Transverse colon (tissue), 4 donors: ENCODE results near the gene MRPL2. TPM values are rescaled to one million over a fixed set of nuclear protein-coding genes. Genes with fewer than 3 reads are reported as not detected.

ENCODE experiments used
- DNase-seq: peaks from one replicate; pipeline ENCODE4 v3.0.0-alpha.2; 2019
- H3K27ac ChIP-seq, 4 donors: fragments of 200-600 bp; sonication (generic); 2 replicates each; pipeline ENCODE4 v1.5.1; 2016 to 2018; ENCODE audit warnings: inconsistent platforms in 4 of 4
- H3K27me3 ChIP-seq: fragments of 200-600 bp; sonication (generic); 2 replicates; pipeline ENCODE4 v1.5.1; 2017; ENCODE audit warnings: inconsistent platforms
- H3K36me3 ChIP-seq, 4 donors: fragments of 200-600 bp; sonication (generic); 2 replicates each; pipeline ENCODE4 v1.5.1; 2017 to 2019; ENCODE audit warnings: inconsistent platforms in 4 of 4
- H3K4me1 ChIP-seq, 4 donors: fragments of 200-600 bp; sonication (generic); 2 replicates each; pipeline ENCODE4 v1.5.1; 2017 to 2020; ENCODE audit warnings: inconsistent platforms in 4 of 4
- H3K4me3 ChIP-seq, 4 donors: fragments of 200-600 bp; sonication (generic); 1 replicate in 1 of 4; 2 replicates in 3 of 4; pipeline versions ENCODE4 v1.5.1 to v1.6.1; 2017 to 2019; ENCODE audit warnings: inconsistent platforms in 4 of 4
- H3K9me3 ChIP-seq, 2 donors: fragments of 200-600 bp; sonication (generic); 2 replicates each; pipeline ENCODE4 v1.5.1; 2017 to 2019; ENCODE audit warnings: inconsistent platforms in 2 of 2
- CTCF ChIP-seq, 5 experiments: fragments of 200-600 bp in 3 of 5; fragments of 450-650 bp in 2 of 5; sonication (generic) in 3 of 5; IDR thresholded peaks; 1 replicate in 2 of 5; 2 replicates in 3 of 5; pipeline ENCODE4 v1.5.1; 2016 to 2017; ENCODE audit warnings: antibody characterized with exemption in 5 of 5, inconsistent platforms in 3 of 5, mild to moderate bottlenecking in 2 of 5, moderate library complexity in 1 of 5
- EP300 ChIP-seq: sonication (generic); formaldehyde crosslinking; IDR thresholded peaks from one replicate; pipeline ENCODE4 v1.6.1; 2017; ENCODE audit warnings: antibody characterized with exemption, low read depth
- POLR2A ChIP-seq: fragments of 450-650 bp; IDR thresholded peaks from one replicate; pipeline ENCODE4 v1.6.1; 2016; ENCODE audit warnings: antibody characterized with exemption, mild to moderate bottlenecking, moderate library complexity
- POLR2AphosphoS5 ChIP-seq, 3 donors: sonication (generic); formaldehyde crosslinking; IDR thresholded peaks; one replicate each; pipeline ENCODE4 v1.6.1; 2016; ENCODE audit warnings: antibody characterized with exemption in 3 of 3
- WGBS, 2 donors: methylation state at CpG; one replicate each; pipeline ENCODE4 v1.1.5; 2018; ENCODE audit warnings: low coverage in 1 of 2; 5-methylcytosine and 5-hydroxymethylcytosine counted together
- in situ Hi-C, 4 donors: fragments of 200-750 bp; cut with MboI; loops; one replicate each; pipeline versions ENCODE4 v1.15.0 to v1.15.1; 2017; ENCODE audit warnings: low sequenced_read_pairs in 3 of 4, low pct_ligation_motif_present in 1 of 4, low pct_unique_long_range_greater_than_20kb in 1 of 4
- intact Hi-C: fragments of 100-400 bp; cut with DNase I; formaldehyde crosslinking; loops from one replicate; pipeline ENCODE4 v1.15.1; 2023; ENCODE audit warnings: low total_unique reads
- total RNA-seq, 4 donors: library from RNA; depleted of rRNA; stranded (reverse); fragments of >200 nt; gene quantifications; one replicate each; pipeline ENCODE4 v1.1.0, GENCODE V29; 2016

The MRPL2 gene
- total RNA-seq: 10 to 100 TPM in 3 of 4 donors, 1 to 10 TPM in 1; 5.8 to 54.2 (median 34.3) TPM

DNA sequence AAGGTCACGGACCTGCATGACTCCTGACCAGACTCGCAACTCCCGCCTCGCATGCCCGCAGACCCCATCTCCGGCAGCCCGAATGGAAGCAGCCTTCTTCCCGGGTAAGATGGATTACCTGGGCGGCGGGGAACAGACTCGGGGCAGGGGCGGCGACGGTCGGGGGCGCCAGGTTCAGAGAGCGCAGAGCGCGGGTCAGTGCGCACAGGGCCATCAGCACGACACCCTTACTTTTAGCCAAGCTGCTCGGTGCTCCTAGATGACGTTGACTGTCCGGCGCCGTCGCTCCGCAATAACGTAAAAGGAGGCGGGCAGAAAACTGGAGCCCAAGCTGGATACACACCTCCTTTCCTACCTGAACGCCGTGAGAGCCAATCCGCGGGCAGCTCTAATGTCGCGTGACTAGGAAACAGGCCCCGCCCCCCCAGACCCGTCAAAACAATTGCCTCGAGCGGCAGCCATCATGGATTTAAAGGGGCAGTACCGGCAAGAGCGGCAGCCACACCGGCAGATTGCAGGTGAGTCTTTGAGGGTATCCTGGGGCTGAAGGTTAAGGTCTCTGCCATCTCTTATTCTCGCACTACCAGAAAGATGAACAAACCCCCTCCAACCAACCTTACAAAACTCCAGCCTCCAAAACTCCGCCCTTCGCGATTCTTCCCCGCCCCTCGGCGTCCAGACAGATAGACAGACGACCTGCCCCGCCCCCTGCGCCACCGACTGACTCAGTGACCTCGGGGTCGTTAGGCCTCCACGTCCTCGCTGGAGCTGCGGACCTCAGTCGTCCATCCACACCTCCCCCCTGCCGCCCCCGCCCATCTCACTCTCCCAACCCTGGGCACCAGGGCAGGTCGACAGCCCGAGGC lies at the start of gene MRPL2, which contains the start of gene KLC4:
TSS of gene MRPL2 (minus strand) at position 267 of the 866 bp plus-strand sequence. CDS start at position 214, 53 bp downstream.
TSS of gene KLC4 (plus strand) at position 464 of the 866 bp plus-strand sequence. CDS start 1,705 bp downstream, outside the sequence.
- peak within 1 kb of the TSS; percentile 68 to 81 (median 70) for H3K4me3 ChIP-seq
- 1% methylated on average over 52 of the region's 64 CpGs; no CpG with 5 or more reads in 1 of the 2 donors for WGBS, 2 donors
- intact Hi-C loops (no loop called here), in situ Hi-C loops (no loop called here)
- DNase-seq: peak; percentile 99
- H3K27ac ChIP-seq: peak within 1 kb of the TSS; percentile 89 to 95 (median 92)
- H3K9me3 ChIP-seq: no peaks in the 10 kb centered on the region
- TF ChIP-seq POLR2A: peak; percentile 91
- no peak for TF ChIP-seq EP300
- TF ChIP-seq CTCF (IDR thresholded peaks at IDR 0.05): no peak
- peak; percentile 91 to 94 (median 92) for TF ChIP-seq POLR2AphosphoS5 (IDR thresholded peaks at IDR 0.05)
- H3K27me3 ChIP-seq: no peaks in the 10 kb centered on the region
- H3K4me1 ChIP-seq: peaks cover 17 to 35% (median 29%) of the 10 kb centered on the region in 4 donors
- H3K36me3 ChIP-seq: peaks cover 0 to 4% (median 0%) of the 10 kb centered on the region in 4 donors

GRCh38 chr6:43107344-43108062 lies 48.3 kb upstream of the MRPL2 start:
- intact Hi-C loops (no loop called here), in situ Hi-C loops (no loop called here)
- H3K4me3 ChIP-seq: no peak overlapping the region
- no peak for DNase-seq
- H3K27ac ChIP-seq: no peak overlapping the region
- no peaks in the 10 kb centered on the region for H3K36me3 ChIP-seq
- H3K9me3 ChIP-seq: no peaks in the 10 kb centered on the region
- no peaks in the 10 kb centered on the region for H3K4me1 ChIP-seq
- whole genome bisulfite sequencing, 2 donors: 93 to 98% methylated on average over 8 to 12 of the region's 12 CpGs
- TF ChIP-seq CTCF (IDR thresholded peaks at IDR 0.05) (no peak), EP300 (no peak), POLR2A (no peak), POLR2AphosphoS5 (IDR thresholded peaks at IDR 0.05) (no peak)
- no peaks in the 10 kb centered on the region for H3K27me3 ChIP-seq

GRCh38 chr6:43105538-43106222 lies 46.4 kb upstream of the MRPL2 start:
- H3K9me3 ChIP-seq: no peaks in the 10 kb centered on the region
- no peaks in the 10 kb centered on the region for H3K27me3 ChIP-seq
- in situ Hi-C loops (no loop called here), intact Hi-C loops (no loop called here)
- H3K4me1 ChIP-seq: no peaks in the 10 kb centered on the region
- H3K4me3 ChIP-seq: no peak overlapping the region
- no peak overlapping the region for H3K27ac ChIP-seq
- WGBS, 2 donors: 77 to 84% methylated on average over 3 to 9 of the region's 9 CpGs
- H3K36me3 ChIP-seq: no peaks in the 10 kb centered on the region
- DNase-seq: no peak
- TF ChIP-seq POLR2AphosphoS5 (IDR thresholded peaks at IDR 0.05): no peak
- no peak for TF ChIP-seq POLR2A
- no peak for TF ChIP-seq CTCF (IDR thresholded peaks at IDR 0.05)
- TF ChIP-seq EP300: no peak
